ENCODE measurements around the gene OGDH.

Gene OGDH

GRCh38 chr7:44621750-44622103 is 15.3 kb downstream of the OGDH start:
- no peak for DNase-seq

- no peak for DNase-seq
Measured at GRCh38 chr7:44622342-44623151, 16.1 kb downstream of the OGDH start.

- DNase-seq, result no peak
Measured at GRCh38 chr7:44624318-44624717, 17.9 kb downstream of the OGDH start.

- no peak for DNase-seq
Measured at GRCh38 chr7:44625526-44626471, 19.4 kb downstream of the OGDH start.

GRCh38 chr7:44626620-44627019 is 20.2 kb downstream of the OGDH start:
- no peak for DNase-seq

GRCh38 chr7:44629829-44630522 is 23.5 kb downstream of the OGDH start:
- no peak for DNase-seq

GRCh38 chr7:44630792-44631457 is 24.5 kb downstream of the OGDH start:
- no peak for DNase-seq

GRCh38 chr7:44631458-44632115 is 25.2 kb downstream of the OGDH start:
- no peak for DNase-seq

- no peak for DNase-seq
Measured at GRCh38 chr7:44632196-44632595, 25.8 kb downstream of the OGDH start.

- no peak for DNase-seq
Measured at GRCh38 chr7:44633254-44634186, 27.1 kb downstream of the OGDH start.

GRCh38 chr7:44634187-44634838 is 27.9 kb downstream of the OGDH start:
- no peak for DNase-seq

GRCh38 chr7:44634839-44635591 is 28.6 kb downstream of the OGDH start:
- no peak for DNase-seq

- no peak for DNase-seq
Measured at GRCh38 chr7:44636041-44636584, 29.7 kb downstream of the OGDH start.

GRCh38 chr7:44636926-44637325 is 30.5 kb downstream of the OGDH start:
- no peak for DNase-seq

GRCh38 chr7:44637788-44638594 is 31.6 kb downstream of the OGDH start:
- DNase-seq, result no peak

- DNase-seq, result no peak
Measured at GRCh38 chr7:44638611-44639557, 32.5 kb downstream of the OGDH start.

- DNase-seq, result no peak
Measured at GRCh38 chr7:44639671-44640321, 33.4 kb downstream of the OGDH start.
